ENCODE results near the gene WDR70. TPM values are rescaled to one million over a fixed set of nuclear protein-coding genes. Genes with fewer than 3 reads are reported as not detected.

The WDR70 gene
- total RNA-seq, 2 donors from 2014 or later: 35.2 to 38.8 TPM

DNA sequence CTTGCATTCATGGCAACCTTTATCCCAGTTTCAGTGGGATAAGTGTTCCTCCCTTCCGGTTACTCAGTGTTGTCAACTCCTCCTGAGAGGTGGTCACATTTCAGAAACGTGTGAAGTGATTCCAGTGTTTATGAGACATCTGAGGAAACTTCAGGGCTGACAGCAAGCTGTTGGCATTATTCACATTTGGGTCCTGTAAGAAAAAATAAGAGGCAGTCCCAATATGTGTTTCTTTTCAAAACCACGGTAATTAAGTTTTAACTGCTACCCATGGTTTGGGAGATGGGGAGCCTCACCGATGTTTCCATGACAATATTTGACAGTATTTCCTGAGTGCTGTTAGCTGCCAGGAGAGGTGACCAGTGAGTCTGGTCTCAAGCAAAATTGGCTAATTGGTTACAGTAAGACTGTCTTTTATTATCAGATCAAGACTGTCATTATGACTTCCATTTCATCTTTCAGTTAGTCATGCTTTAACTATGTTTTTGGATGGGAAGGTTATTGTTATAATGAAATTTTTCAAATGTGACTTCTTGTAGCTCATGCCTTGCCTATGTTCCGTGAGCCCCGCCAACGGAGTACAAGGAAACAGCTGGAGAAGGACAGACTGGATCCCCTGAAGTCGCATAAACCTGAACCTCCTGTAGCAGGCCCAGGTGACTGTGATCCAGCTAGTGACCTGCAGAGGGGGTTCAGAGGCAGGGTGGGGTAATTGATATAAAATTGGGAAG is 345.4 kb downstream of the WDR70 start:
- Mint-ChIP-seq H3K27ac (no peak overlapping the region), H3K27me3 (no peaks in the 10 kb centered on the region), H3K4me1 (peaks cover 23% of the 10 kb centered on the region), H3K36me3 (ENCODE audit: low read depth) (peaks cover 16% of the 10 kb centered on the region), H3K4me3 (no peak overlapping the region)
- ATAC-seq (no peak), DNase-seq (no peak)
- H3K9me3 ChIP-seq (ENCODE audit: control insufficient read depth, low read length, poor library complexity, severe bottlenecking): no peaks in the 10 kb centered on the region

DNA sequence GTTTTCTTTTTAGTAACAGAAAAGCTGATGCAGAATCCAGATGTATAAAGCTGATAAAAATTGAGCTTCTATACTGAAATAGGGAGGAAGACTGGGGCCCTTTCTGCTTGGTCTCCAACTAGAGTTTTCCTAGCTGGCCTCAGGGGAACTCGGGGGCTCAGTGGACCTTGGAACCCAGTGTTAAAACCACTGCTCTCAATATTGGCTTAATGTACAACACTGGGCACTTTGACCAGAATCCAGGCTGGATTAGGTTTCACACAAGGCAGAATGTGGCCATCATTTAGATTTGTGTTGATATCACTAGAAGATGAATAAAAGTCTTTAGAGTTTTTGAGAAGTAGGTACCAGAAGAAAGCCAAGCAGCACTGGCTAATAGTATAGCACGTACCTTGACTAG is 346.1 kb downstream of the WDR70 start:
- Mint-ChIP-seq H3K27ac (no peak overlapping the region), H3K27me3 (no peaks in the 10 kb centered on the region), H3K36me3 (ENCODE audit: low read depth) (peaks cover 16% of the 10 kb centered on the region), H3K4me1 (peaks cover 19% of the 10 kb centered on the region), H3K4me3 (no peak overlapping the region)
- no peaks in the 10 kb centered on the region for H3K9me3 ChIP-seq (ENCODE audit: control insufficient read depth, low read length, poor library complexity, severe bottlenecking)
- ATAC-seq (no peak), DNase-seq (no peak)

DNA sequence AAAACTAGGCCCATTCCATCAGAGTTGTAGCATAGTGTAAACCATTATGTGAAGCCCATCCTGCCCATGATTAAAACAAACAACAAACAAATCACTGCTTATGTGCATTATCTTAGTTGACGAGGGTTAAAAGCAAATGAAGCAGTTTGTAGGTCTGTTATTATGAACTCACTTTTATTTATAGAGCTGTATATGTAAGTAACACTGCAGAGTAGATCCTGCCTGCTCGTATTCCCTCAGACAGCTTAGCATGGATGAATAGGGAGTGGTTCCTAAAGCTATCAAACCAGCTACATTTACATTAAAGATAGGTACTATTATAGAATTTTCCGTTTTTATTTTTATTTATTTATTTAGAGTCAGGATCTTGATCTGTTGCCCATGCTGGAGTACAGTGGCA is 348.1 kb downstream of the WDR70 start:
- H3K9me3 ChIP-seq (ENCODE audit: control insufficient read depth, low read length, poor library complexity, severe bottlenecking): no peaks in the 10 kb centered on the region
- Mint-ChIP-seq H3K4me1 (peaks cover 10% of the 10 kb centered on the region), H3K27ac (no peak overlapping the region), H3K4me3 (no peak overlapping the region), H3K36me3 (ENCODE audit: low read depth) (peaks cover 18% of the 10 kb centered on the region), H3K27me3 (no peaks in the 10 kb centered on the region)
- no peak for ATAC-seq
- DNase-seq: no peak

GRCh38 chr5:37730896-37731455 is 351.9 kb downstream of the WDR70 start:
- H3K9me3 ChIP-seq (ENCODE audit: control insufficient read depth, low read length, poor library complexity, severe bottlenecking): no peaks in the 10 kb centered on the region
- Mint-ChIP-seq H3K27ac (no peak overlapping the region), H3K27me3 (no peaks in the 10 kb centered on the region), H3K4me1 (peaks cover 10% of the 10 kb centered on the region), H3K4me3 (no peak overlapping the region), H3K36me3 (ENCODE audit: low read depth) (peaks cover 14% of the 10 kb centered on the region)
- DNase-seq (no peak), ATAC-seq (no peak)

- H3K9me3 ChIP-seq (ENCODE audit: control insufficient read depth, low read length, poor library complexity, severe bottlenecking): no peaks in the 10 kb centered on the region
- Mint-ChIP-seq H3K27ac (no peak overlapping the region), H3K36me3 (ENCODE audit: low read depth) (peaks cover 8% of the 10 kb centered on the region), H3K4me1 (peaks cover 12% of the 10 kb centered on the region), H3K4me3 (no peak overlapping the region), H3K27me3 (no peaks in the 10 kb centered on the region)
- DNase-seq (no peak), ATAC-seq (no peak)
Measured at GRCh38 chr5:37734114-37734513, 355.0 kb downstream of the WDR70 start.

- Mint-ChIP-seq H3K4me3 (no peak overlapping the region), H3K36me3 (ENCODE audit: low read depth) (peaks cover 4% of the 10 kb centered on the region), H3K4me1 (peaks cover 8% of the 10 kb centered on the region), H3K27me3 (no peaks in the 10 kb centered on the region), H3K27ac (no peak overlapping the region)
- DNase-seq (no peak), ATAC-seq (no peak)
- H3K9me3 ChIP-seq (ENCODE audit: control insufficient read depth, low read length, poor library complexity, severe bottlenecking): no peaks in the 10 kb centered on the region
Measured at GRCh38 chr5:37735649-37736347, 356.7 kb downstream of the WDR70 start.

DNA sequence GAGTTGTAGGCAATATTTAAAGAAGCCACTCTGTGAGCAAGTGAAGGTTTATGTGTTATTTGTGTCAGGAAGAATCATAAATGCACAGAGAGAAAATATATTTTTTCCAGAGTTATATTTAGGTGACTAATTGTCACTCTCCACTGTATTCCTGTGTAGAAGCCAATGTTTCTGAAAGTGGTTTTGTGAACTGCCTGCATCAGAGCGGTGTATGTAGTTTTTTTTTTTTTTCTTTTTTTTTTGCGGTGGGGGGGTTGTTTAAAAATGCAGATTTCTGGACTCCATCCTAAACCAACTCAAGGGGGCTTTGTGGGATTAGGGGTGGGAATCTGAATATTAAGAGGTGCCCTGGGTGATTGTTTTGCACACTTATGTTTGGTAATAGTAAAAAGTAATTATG is 357.3 kb downstream of the WDR70 start:
- H3K36me3 Mint-ChIP-seq (ENCODE audit: low read depth): peaks cover 2% of the 10 kb centered on the region
- H3K4me1 Mint-ChIP-seq: peaks cover 8% of the 10 kb centered on the region
- DNase-seq (no peak), ATAC-seq (no peak)
- H3K9me3 ChIP-seq (ENCODE audit: control insufficient read depth, low read length, poor library complexity, severe bottlenecking): no peaks in the 10 kb centered on the region
- no peaks in the 10 kb centered on the region for H3K27me3 Mint-ChIP-seq
- H3K27ac Mint-ChIP-seq: no peak overlapping the region
- no peak overlapping the region for H3K4me3 Mint-ChIP-seq

DNA sequence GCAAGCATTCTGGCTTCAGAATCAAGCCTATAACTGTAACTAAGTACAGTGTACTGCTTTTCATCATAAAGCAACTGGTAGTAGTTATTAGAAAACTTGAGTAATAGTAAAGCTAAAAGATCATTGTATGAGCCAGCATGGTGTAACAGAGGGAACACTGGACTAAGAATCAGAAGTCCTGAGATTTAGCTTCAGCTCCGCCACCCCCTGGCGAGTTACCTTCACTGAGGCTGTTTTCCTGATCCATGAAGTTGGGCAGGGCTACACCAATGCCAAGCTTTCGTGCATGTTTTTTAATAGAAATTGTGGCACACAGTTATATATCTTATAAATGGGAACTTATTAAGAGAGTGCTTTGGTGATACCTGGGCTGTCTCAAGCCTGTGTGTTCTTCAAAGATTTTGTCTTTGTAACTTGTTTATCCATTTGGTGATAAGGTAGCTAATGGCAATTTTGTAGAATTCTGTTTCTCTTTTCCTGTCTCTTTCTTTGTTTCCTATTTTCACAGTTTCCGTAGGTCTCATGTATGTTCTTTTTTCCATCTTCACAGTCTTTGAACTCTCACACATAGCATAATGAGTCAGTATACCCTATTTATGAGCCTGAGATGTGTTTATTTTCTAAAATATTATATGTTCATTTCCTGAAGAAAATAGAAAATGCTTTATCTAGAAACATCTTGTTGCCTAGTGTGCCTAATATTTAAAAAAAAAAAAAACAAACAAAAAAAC is 358.4 kb downstream of the WDR70 start:
- Mint-ChIP-seq H3K36me3 (ENCODE audit: low read depth) (peaks cover 6% of the 10 kb centered on the region), H3K4me3 (no peak overlapping the region), H3K27ac (no peak overlapping the region), H3K4me1 (peaks cover 8% of the 10 kb centered on the region), H3K27me3 (no peaks in the 10 kb centered on the region)
- no peak for DNase-seq
- ATAC-seq: no peak
- H3K9me3 ChIP-seq (ENCODE audit: control insufficient read depth, low read length, poor library complexity, severe bottlenecking): no peaks in the 10 kb centered on the region

- no peak for DNase-seq
- Mint-ChIP-seq H3K27ac (no peak overlapping the region), H3K4me3 (no peak overlapping the region), H3K4me1 (peaks cover 8% of the 10 kb centered on the region), H3K27me3 (no peaks in the 10 kb centered on the region), H3K36me3 (ENCODE audit: low read depth) (peaks cover 6% of the 10 kb centered on the region)
- H3K9me3 ChIP-seq (ENCODE audit: control insufficient read depth, low read length, poor library complexity, severe bottlenecking): no peaks in the 10 kb centered on the region
- peak; percentile 51 for ATAC-seq
Measured at GRCh38 chr5:37738057-37738691, 359.1 kb downstream of the WDR70 start.

DNA sequence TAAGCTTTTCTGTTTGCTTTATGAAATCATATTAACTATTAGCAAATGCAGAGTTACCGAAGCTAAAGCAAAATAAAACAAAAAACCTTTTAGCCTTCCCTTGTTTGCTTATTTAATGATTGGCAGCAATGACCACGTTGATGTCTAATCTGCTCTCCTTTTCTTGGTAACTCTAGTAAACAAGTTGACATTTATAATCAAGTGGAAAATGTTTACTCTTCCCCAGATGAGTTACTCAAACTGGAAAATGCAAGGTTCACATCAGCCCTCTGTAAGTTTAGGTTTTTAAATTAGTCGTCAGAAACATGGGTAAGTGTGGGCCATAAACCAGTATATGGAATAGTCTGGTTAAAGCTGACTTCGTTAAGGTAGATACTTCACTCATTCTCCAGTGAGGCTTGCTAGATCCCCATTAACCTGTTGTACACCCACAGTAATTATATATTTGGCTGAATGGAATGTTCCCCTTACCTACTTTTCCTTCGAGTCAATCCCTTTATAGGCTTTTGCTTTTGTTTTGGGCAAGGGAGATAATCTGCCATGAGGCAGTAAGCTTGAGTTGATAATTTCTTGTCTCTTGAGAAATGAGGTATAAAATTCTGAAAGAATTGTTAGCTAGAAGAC is 359.9 kb downstream of the WDR70 start:
- peaks cover 6% of the 10 kb centered on the region for H3K36me3 Mint-ChIP-seq (ENCODE audit: low read depth)
- DNase-seq (no peak), ATAC-seq (no peak)
- H3K9me3 ChIP-seq (ENCODE audit: control insufficient read depth, low read length, poor library complexity, severe bottlenecking): no peaks in the 10 kb centered on the region
- peaks cover 8% of the 10 kb centered on the region for H3K4me1 Mint-ChIP-seq
- no peak overlapping the region for H3K27ac Mint-ChIP-seq
- no peaks in the 10 kb centered on the region for H3K27me3 Mint-ChIP-seq
- no peak overlapping the region for H3K4me3 Mint-ChIP-seq

DNA sequence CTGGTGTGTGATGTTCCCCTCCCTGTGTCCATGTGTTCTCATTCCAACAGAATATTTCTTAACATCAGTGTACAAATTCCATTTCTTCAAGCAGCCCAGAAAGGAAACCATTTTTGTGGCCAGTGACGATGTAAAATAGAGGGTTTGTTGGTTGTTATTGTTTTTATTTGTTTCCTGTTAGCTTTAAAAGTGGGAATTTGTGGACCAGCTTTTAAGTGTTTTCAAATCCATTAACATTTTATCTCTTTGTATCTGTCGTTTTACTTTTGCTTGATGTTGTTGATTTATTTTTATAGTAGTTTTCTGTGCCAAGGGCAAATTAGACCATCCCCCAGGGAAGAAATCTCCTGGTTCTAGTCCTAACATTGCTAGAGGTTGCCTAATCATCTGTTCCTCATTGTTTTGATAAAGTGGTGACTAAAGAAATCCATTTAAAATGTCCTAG is 360.7 kb downstream of the WDR70 start:
- no peak for ATAC-seq
- H3K36me3 Mint-ChIP-seq (ENCODE audit: low read depth): peaks cover 8% of the 10 kb centered on the region
- H3K4me3 Mint-ChIP-seq: no peak overlapping the region

DNA sequence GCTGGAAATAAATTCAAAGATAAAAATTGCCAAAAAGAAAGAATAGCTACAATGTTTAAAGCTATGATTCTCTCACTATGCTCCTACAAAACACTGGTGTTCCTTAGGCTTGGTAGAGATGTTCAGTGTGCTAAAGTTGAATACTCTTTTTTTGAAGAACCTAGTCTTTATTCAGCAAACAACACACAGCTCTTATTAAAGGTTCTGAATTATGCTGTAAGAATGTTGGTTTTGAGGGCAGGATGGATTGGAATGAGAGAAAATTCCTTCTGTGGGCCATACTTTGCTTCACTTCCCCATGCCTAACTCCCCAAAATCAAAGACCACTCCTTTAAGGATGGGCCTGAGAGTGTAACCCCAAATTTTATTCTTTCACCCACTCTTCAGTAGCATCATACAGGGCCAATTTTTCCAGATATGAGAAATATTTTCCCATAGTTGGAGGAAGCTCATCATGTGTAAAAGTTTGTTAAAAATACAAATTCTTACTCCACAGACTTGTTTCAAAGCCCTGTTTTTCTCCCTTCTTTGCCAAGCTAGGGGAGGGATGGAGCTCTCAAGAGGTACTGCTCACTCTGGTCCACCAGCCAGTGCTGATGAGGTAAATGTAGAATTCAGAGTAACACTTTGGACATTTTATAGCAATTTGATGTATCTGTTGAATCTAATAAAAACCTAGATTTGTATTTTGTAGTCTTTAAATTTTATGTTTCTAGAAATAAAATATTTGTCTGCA is 361.4 kb downstream of the WDR70 start:
- Mint-ChIP-seq H3K27ac (no peak overlapping the region), H3K27me3 (no peaks in the 10 kb centered on the region), H3K36me3 (ENCODE audit: low read depth) (peaks cover 6% of the 10 kb centered on the region), H3K4me3 (no peak overlapping the region), H3K4me1 (peaks cover 4% of the 10 kb centered on the region)
- DNase-seq: no peak
- ATAC-seq: no peak
- H3K9me3 ChIP-seq (ENCODE audit: control insufficient read depth, low read length, poor library complexity, severe bottlenecking): no peaks in the 10 kb centered on the region

More for the DNA sequence above, 360.7 kb downstream of the WDR70 start:
- Mint-ChIP-seq H3K4me1 (peaks cover 6% of the 10 kb centered on the region), H3K27me3 (no peaks in the 10 kb centered on the region), H3K27ac (no peak overlapping the region)
- no peaks in the 10 kb centered on the region for H3K9me3 ChIP-seq (ENCODE audit: control insufficient read depth, low read length, poor library complexity, severe bottlenecking)
- DNase-seq: no peak

All from T-helper 17 cell (primary cell).